ENCODE results near the gene ASAH2. TPM values are rescaled to one million over a fixed set of nuclear protein-coding genes. Genes with fewer than 3 reads are reported as not detected.
"Not testable (repeated sequence)": the region's sequence is repeated elsewhere in the genome, so short reads cannot be mapped to it uniquely, and the experiment has no call there.

The ASAH2 gene
- polyA plus RNA-seq, 1 donor from 2014 or later, result 4.3 TPM

- H3K4me2 ChIP-seq (ENCODE audit: low read length); H4K20me1 ChIP-seq (ENCODE audit: insufficient read depth); H3K4me3 ChIP-seq (ENCODE audit: low read length); H2AFZ ChIP-seq (ENCODE audit: low read depth, low read length); H3K27me3 ChIP-seq (ENCODE audit: insufficient read depth, low read depth, low read length); H3K9ac ChIP-seq (ENCODE audit: low read length); H3K27ac ChIP-seq (ENCODE audit: low read length); H3K9me3 ChIP-seq (ENCODE audit: low read length); H3K36me3 ChIP-seq (ENCODE audit: insufficient read depth, low read length); H3K9me2 ChIP-seq (ENCODE audit: insufficient read depth, low read length); H3F3A ChIP-seq (ENCODE audit: insufficient read depth, low read length, poor library complexity, severe bottlenecking); H3K79me2 ChIP-seq (replicated peaks; ENCODE audit: insufficient read depth, low read length): not testable (repeated sequence)
These were observed 11.3 kb upstream of the ASAH2 start for GRCh38 chr10:50262625-50263024.

- no peaks in the 10 kb centered on the region for H4K20me1 ChIP-seq (ENCODE audit: insufficient read depth)
- no peaks in the 10 kb centered on the region for H3F3A ChIP-seq (ENCODE audit: insufficient read depth, low read length, poor library complexity, severe bottlenecking)
These were observed 9.5 kb upstream of the ASAH2 start for GRCh38 chr10:50260791-50261281.

More at GRCh38 chr10:50260791-50261281, 9.5 kb upstream of the ASAH2 start:
- no peak overlapping the region for H3K4me3 ChIP-seq (ENCODE audit: low read length)
- H3K79me2 ChIP-seq (replicated peaks; ENCODE audit: insufficient read depth, low read length), result no peaks in the 10 kb centered on the region
- H3K27ac ChIP-seq (ENCODE audit: low read length), result no peak overlapping the region
- no peak overlapping the region for H3K9ac ChIP-seq (ENCODE audit: low read length)
- no peaks in the 10 kb centered on the region for H3K9me2 ChIP-seq (ENCODE audit: insufficient read depth, low read length)
- H2AFZ ChIP-seq (ENCODE audit: low read depth, low read length), result no peak overlapping the region
- H3K36me3 ChIP-seq (ENCODE audit: insufficient read depth, low read length), result no peaks in the 10 kb centered on the region
- TF ChIP-seq POLR2AphosphoS5 (IDR thresholded peaks at IDR 0.05), result no peak
- no peak for TF ChIP-seq REST (IDR thresholded peaks at IDR 0.05; ENCODE audit: borderline replicate concordance)
- TF ChIP-seq TAF1 (IDR thresholded peaks at IDR 0.05; ENCODE audit: low read depth), result no peak
- TF ChIP-seq, protein P1, sequence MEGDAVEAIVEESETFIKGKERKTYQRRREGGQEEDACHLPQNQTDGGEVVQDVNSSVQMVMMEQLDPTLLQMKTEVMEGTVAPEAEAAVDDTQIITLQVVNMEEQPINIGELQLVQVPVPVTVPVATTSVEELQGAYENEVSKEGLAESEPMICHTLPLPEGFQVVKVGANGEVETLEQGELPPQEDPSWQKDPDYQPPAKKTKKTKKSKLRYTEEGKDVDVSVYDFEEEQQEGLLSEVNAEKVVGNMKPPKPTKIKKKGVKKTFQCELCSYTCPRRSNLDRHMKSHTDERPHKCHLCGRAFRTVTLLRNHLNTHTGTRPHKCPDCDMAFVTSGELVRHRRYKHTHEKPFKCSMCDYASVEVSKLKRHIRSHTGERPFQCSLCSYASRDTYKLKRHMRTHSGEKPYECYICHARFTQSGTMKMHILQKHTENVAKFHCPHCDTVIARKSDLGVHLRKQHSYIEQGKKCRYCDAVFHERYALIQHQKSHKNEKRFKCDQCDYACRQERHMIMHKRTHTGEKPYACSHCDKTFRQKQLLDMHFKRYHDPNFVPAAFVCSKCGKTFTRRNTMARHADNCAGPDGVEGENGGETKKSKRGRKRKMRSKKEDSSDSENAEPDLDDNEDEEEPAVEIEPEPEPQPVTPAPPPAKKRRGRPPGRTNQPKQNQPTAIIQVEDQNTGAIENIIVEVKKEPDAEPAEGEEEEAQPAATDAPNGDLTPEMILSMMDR (IDR thresholded peaks at IDR 0.05; ENCODE audit: poor library complexity, severe bottlenecking), result no peak
- TF ChIP-seq RAD21 (conservative IDR thresholded peaks at IDR 0.05), result no peak
- TF ChIP-seq EP300 (conservative IDR thresholded peaks at IDR 0.05; ENCODE audit: poor library complexity, severe bottlenecking), result no peak
- TF ChIP-seq SMC3 (conservative IDR thresholded peaks at IDR 0.05; ENCODE audit: poor library complexity), result no peak
- no peak for TF ChIP-seq MXI1 (conservative IDR thresholded peaks at IDR 0.05; ENCODE audit: poor library complexity, severe bottlenecking)
- H3K27me3 ChIP-seq (ENCODE audit: insufficient read depth, low read depth, low read length), result no peaks in the 10 kb centered on the region
- no peak overlapping the region for H3K4me2 ChIP-seq (ENCODE audit: low read length)
- H3K9me3 ChIP-seq (ENCODE audit: low read length), result no peaks in the 10 kb centered on the region

All from neural cell (in vitro differentiated cells).